GM12878 (cell line): ENCODE results near the gene CHAD. TPM values are rescaled to one million over a fixed set of nuclear protein-coding genes. Genes with fewer than 3 reads are reported as not detected.
A peak's percentile ranks its signal among the peaks of the same experiment; 100 is the strongest.

ENCODE experiments used
- ATAC-seq: fragments of 200-7000 bp; cut with Tn5 transposase; 3 replicates; pipeline ENCODE4 v1.9.1; 2020; ENCODE audit warnings: mild to moderate bottlenecking, moderate library complexity
- BruUV-seq: library from RNA; stranded (reverse); fragments of 400-500 nt; replicated peaks from 2 replicates; lab custom pipeline; 2021; lab: Mats Ljungman, UMichigan
- CTCF ChIA-PET: fragments of 300-600 bp; sonication (Branson Sonifier 250); formaldehyde crosslinking; extraction: SDS; loops from one replicate; lab custom pipeline; 2021; ENCODE audit warnings: inconsistent platforms; lab: Yijun Ruan, JAX
- POLR2A ChIA-PET: fragments of 350-600 bp; formaldehyde crosslinking; extraction: SDS; loops from one replicate; lab custom pipeline; 2021; ENCODE audit warnings: inconsistent platforms; lab: Charles Lee
- RAD21 ChIA-PET: fragments of 300-600 bp; sonication (Branson Sonifier 250); formaldehyde crosslinking; loops from one replicate; lab custom pipeline; 2023; ENCODE audit warnings: antibody characterized with exemption; ENCODE audit not compliant: unreplicated experiment; lab: Charles Lee
- SMC1A ChIA-PET: fragments of 300-600 bp; sonication (Branson Sonifier 250); formaldehyde crosslinking; loops from one replicate; lab custom pipeline; 2023; ENCODE audit not compliant: unreplicated experiment, uncharacterized antibody; lab: Charles Lee
- DNase-seq: peaks from one replicate; pipeline ENCODE4 v3.0.0-alpha.2; 2011; ENCODE audit warnings: low read depth, low spot score
- FAIRE-seq: peaks from 3 replicates; lab custom pipeline; 2011; peaks lifted over from hg19 to GRCh38; lab: Jason Lieb, UNC
- H2AFZ ChIP-seq: 2 replicates; pipeline ENCODE4 v1.6.0; 2011; ENCODE audit warnings: low read depth, low read length, control low read depth; ENCODE audit not compliant: control insufficient read depth
- H3K27ac ChIP-seq: 2 replicates; pipeline ENCODE4 v1.5.1; 2011; ENCODE audit warnings: control low read depth; ENCODE audit not compliant: control insufficient read depth, insufficient read depth
- H3K27me3 ChIP-seq, 2 experiments: replicated peaks in 1 of 2; 2 replicates each; pipeline versions ENCODE4 v1.6.0 to v1.6.1; 2011; ENCODE audit warnings: low read length in 1 of 2; ENCODE audit not compliant: control insufficient read depth in 2 of 2, insufficient read depth in 2 of 2
- H3K36me3 ChIP-seq, 2 experiments: 2 replicates each; pipeline ENCODE4 v1.5.1; 2011; ENCODE audit warnings: low read length in 1 of 2; ENCODE audit not compliant: control insufficient read depth in 2 of 2, insufficient read depth in 2 of 2
- H3K4me1 ChIP-seq: 2 replicates; pipeline ENCODE4 v1.6.1; 2011; ENCODE audit warnings: mild to moderate bottlenecking, low read length, moderate library complexity, mixed read lengths; ENCODE audit not compliant: control insufficient read depth, insufficient read depth
- H3K4me2 ChIP-seq: 2 replicates; pipeline ENCODE4 v1.6.0; 2011; ENCODE audit warnings: control low read depth; ENCODE audit not compliant: control insufficient read depth, insufficient read depth
- H3K4me3 ChIP-seq: fragments of 200-600 bp; sonication (generic); 2 replicates; pipeline ENCODE4 v1.5.1; 2016
- H3K79me2 ChIP-seq: 2 replicates; pipeline ENCODE4 v1.6.0; 2011; ENCODE audit warnings: low read length; ENCODE audit not compliant: control insufficient read depth, insufficient read depth
- H3K9ac ChIP-seq: 2 replicates; pipeline ENCODE4 v1.8.0; 2011; ENCODE audit warnings: low read length, control low read depth, mixed read lengths; ENCODE audit not compliant: control insufficient read depth, insufficient read depth
- H3K9me3 ChIP-seq: replicated peaks from 3 replicates; pipeline ENCODE4 v1.5.1; 2011; ENCODE audit warnings: mild to moderate bottlenecking, low read length; ENCODE audit not compliant: control insufficient read depth, insufficient read depth
- H4K20me1 ChIP-seq: 2 replicates; pipeline ENCODE4 v1.6.0; 2011; ENCODE audit not compliant: control insufficient read depth, insufficient read depth
- DPF2 ChIP-seq: fragments of 450-650 bp; IDR thresholded peaks from 2 replicates; pipeline ENCODE4 v1.6.1; 2017; ENCODE audit warnings: mild to moderate bottlenecking
- EED ChIP-seq: sonication (generic); IDR thresholded peaks from 2 replicates; pipeline ENCODE4 v1.6.1; 2016; ENCODE audit warnings: antibody characterized with exemption, low read depth
- IKZF2 ChIP-seq, 2 experiments: fragments of 450-650 bp; IDR thresholded peaks; 2 replicates each; pipeline ENCODE4 v1.6.1; 2017; ENCODE audit warnings: mild to moderate bottlenecking in 2 of 2, moderate library complexity in 2 of 2
- JUNB ChIP-seq: IDR thresholded peaks from 2 replicates; pipeline ENCODE4 v1.6.1; 2016; ENCODE audit warnings: antibody characterized with exemption, mild to moderate bottlenecking
- MTA2 ChIP-seq: fragments of 450-650 bp; IDR thresholded peaks from 2 replicates; pipeline ENCODE4 v1.6.1; 2016; ENCODE audit warnings: low read depth, mild to moderate bottlenecking, moderate library complexity
- MTA3 ChIP-seq: IDR thresholded peaks from 2 replicates; pipeline ENCODE4 v1.6.1; 2012; ENCODE audit warnings: low read length, inconsistent platforms, borderline replicate concordance
- RUNX3 ChIP-seq: IDR thresholded peaks from 2 replicates; pipeline ENCODE4 v1.6.1; 2012; ENCODE audit warnings: low read length, inconsistent platforms
- WGBS: methylation state at CpG from one replicate; pipeline ENCODE4 v1.1.6; 2016; ENCODE audit warnings: low lambda C conversion rate; ENCODE audit not compliant: insufficient replicate concordance, insufficient coverage; ENCODE audit errors: missing lambda C conversion rate; 5-methylcytosine and 5-hydroxymethylcytosine counted together
- in situ Hi-C: fragments of 300-500 bp; cut with MboI; formaldehyde crosslinking; loops from 9 replicates; pipeline ENCODE4 v1.14.3; 2018; ENCODE audit warnings: mixed read lengths
- intact Hi-C: fragments of 100-400 bp; cut with micrococcal nuclease; formaldehyde crosslinking; loops from one replicate; pipeline ENCODE4 v1.14.2; 2022; ENCODE audit not compliant: unreplicated experiment
- polyA plus RNA-seq, 11 experiments: library from polyadenylated mRNA; depleted of rRNA in 4 of 11; unstranded in 6 of 11; stranded (reverse) in 5 of 11; fragments of >200 nt; fragmentation: Nextera tagmentation in 4 of 11; fragmentation: Illumina TruSeq in 1 of 11; extraction: Ambion mirVana in 4 of 11; extraction: Trizol in 1 of 11; gene quantifications; 1 replicate in 1 of 11; 2 replicates in 10 of 11; pipeline versions ENCODE4 v1.2.1 to v1.2.3, GENCODE V29; 2011 to 2016; ENCODE audit warnings: inconsistent platforms in 2 of 11, missing spikeins in 2 of 11, low read depth in 1 of 11
- total RNA-seq, 4 experiments: library from RNA; depleted of rRNA in 3 of 4; stranded (reverse); fragments of >200 nt in 3 of 4; fragmentation: Illumina TruSeq in 1 of 4; extraction: Trizol in 1 of 4; gene quantifications; 2 replicates each; pipeline versions ENCODE4 v1.2.1 to v1.2.3, GENCODE V29; 2013 to 2021

The CHAD gene
- total and polyA plus RNA-seq, 10 of the 15 experiments (the other 5 are each of a cell fraction or from before 2014, with no cell fraction given), result 0.06 TPM; not detected in 9

DNA sequence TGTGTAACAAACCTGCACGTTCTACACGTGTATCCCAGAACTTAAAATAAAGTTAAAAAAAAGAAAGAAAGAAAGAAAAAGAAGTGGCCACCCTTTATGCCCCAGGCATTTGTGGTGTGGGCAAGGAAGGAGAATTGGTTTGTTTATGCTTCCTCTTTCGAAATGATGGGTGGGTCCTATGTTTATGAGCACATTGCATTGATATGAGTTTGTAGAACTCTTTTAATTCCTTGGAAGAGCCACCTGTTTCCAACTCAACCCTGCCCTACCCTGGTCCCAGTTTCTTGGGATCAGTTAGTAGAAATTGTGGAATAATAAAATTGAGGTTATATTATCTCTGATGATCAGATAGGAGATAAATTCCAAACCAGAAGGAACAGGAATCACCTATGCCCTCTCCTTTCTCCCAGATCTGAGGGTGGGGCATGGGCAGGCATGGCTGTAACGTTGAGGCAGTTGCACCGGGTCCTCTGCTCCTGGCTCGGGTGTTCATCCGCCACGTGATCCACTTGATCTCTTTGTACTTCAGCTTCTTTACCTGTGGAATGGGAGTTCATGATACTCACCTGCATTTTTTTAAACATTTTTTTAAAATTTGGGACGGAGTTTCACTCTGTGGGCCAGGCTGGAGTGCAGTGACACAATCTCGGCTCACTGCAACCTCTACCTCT is 15.9 kb downstream of the CHAD start:
- H3K4me2 ChIP-seq, result peak overlapping the region; percentile 82
- ChIA-PET CTCF (interaction anchor here (0.6 to 1.9 kb wide), 7 partner anchors 9 to 389 kb away, joined by 3 to 8 read pairs (median 3); partner anchors contain the start of gene LRRC59), POLR2A (interaction anchor here (1.6 kb wide), 1 partner anchor 27 kb away, joined by 3 read pairs; no protein-coding TSS in a partner anchor), RAD21 (interaction anchor here (1.0 kb wide), 1 partner anchor 55 kb away, joined by 6 read pairs; the partner anchor contains the start of gene LRRC59), SMC1A (interaction anchor here (0.7 to 2.3 kb wide), 4 partner anchors 22 to 90 kb away, joined by 3 to 7 read pairs (median 4); partner anchors contain the start of gene LRRC59)
- WGBS, result 44% methylated on average over 10 of the region's 10 CpGs
- in situ Hi-C loops, result no loop called here
- peak; percentile 8 for DNase-seq
- H3K79me2 ChIP-seq, result no peaks in the 10 kb centered on the region
- H3K9ac ChIP-seq, result no peak overlapping the region
- H3K36me3 ChIP-seq, result no peaks in the 10 kb centered on the region
- peak; percentile 92 for ATAC-seq
- no peaks in the 10 kb centered on the region for H4K20me1 ChIP-seq
- peaks cover 11% of the 10 kb centered on the region for H3K4me1 ChIP-seq
- intact Hi-C loops, result no loop called here
- BruUV-seq, result no TSS peak
- FAIRE-seq, result peak; percentile 81
- no peaks in the 10 kb centered on the region for H3K27me3 ChIP-seq
- no peak overlapping the region for H3K27ac ChIP-seq
- peak; percentile 43 for TF ChIP-seq RUNX3
- TF ChIP-seq MTA2, result peak; percentile 37; the same call in 1 of the 2 replicates
- TF ChIP-seq JUNB, result peak; percentile 51; the same call in 1 of the 2 replicates
- no peak for TF ChIP-seq DPF2
- TF ChIP-seq IKZF2 (IDR thresholded peaks at IDR 0.05), result peak; percentile 44 to 57; a peak in 2 of 4 replicates
- TF ChIP-seq EED, result 0 out of 2 replicates have a peak, but pooled peaks have one; percentile 37
- no peak for TF ChIP-seq MTA3
- H3K9me3 ChIP-seq, result no peaks in the 10 kb centered on the region
- H3K4me3 ChIP-seq, result 0 out of 2 replicates have a peak overlapping the region, but pooled peaks have one; percentile 33
- H2AFZ ChIP-seq, result no peak overlapping the region
